Smooth muscle cell (in vitro differentiated cells): Measurements from ENCODE around the gene TBC1D16. TPM values are rescaled to one million over a fixed set of nuclear protein-coding genes. Genes with fewer than 3 reads are reported as not detected.

Experiments used
- DNase-seq: peaks from one replicate; lab custom pipeline; 2025; ENCODE audit not compliant: unreplicated experiment; lab: John Stamatoyannopoulos, UW
- H2AFZ ChIP-seq: fragments of 200-600 bp; sonication (generic); 2 replicates; pipeline ENCODE4 v1.6.0; 2016; ENCODE audit warnings: antibody characterized with exemption, low read depth, mild to moderate bottlenecking
- H3F3A ChIP-seq: fragments of 200-600 bp; sonication (generic); 2 replicates; pipeline ENCODE4 v1.6.0; 2017; ENCODE audit warnings: antibody characterized with exemption, low read depth
- H3K27ac ChIP-seq: fragments of 200-600 bp; sonication (generic); 2 replicates; pipeline ENCODE4 v1.5.1; 2016; ENCODE audit warnings: low read depth, mild to moderate bottlenecking
- H3K27me3 ChIP-seq: fragments of 200-600 bp; sonication (generic); 2 replicates; pipeline ENCODE4 v1.6.1; 2016; ENCODE audit warnings: low read depth, mild to moderate bottlenecking
- H3K36me3 ChIP-seq: fragments of 200-600 bp; sonication (generic); 2 replicates; pipeline ENCODE4 v1.5.1; 2016; ENCODE audit warnings: low read depth
- H3K4me1 ChIP-seq: fragments of 200-600 bp; sonication (generic); 2 replicates; pipeline ENCODE4 v1.5.1; 2016; ENCODE audit warnings: low read depth
- H3K4me2 ChIP-seq: fragments of 200-600 bp; sonication (generic); 2 replicates; pipeline ENCODE4 v1.6.0; 2016; ENCODE audit warnings: mild to moderate bottlenecking
- H3K4me3 ChIP-seq: fragments of 200-600 bp; sonication (generic); 2 replicates; pipeline ENCODE4 v1.5.1; 2016; ENCODE audit warnings: mild to moderate bottlenecking
- H3K79me2 ChIP-seq: fragments of 200-600 bp; sonication (generic); 2 replicates; pipeline ENCODE4 v1.6.0; 2016; ENCODE audit warnings: low read depth, mild to moderate bottlenecking
- H3K9ac ChIP-seq: fragments of 200-600 bp; sonication (generic); 2 replicates; pipeline ENCODE4 v1.6.0; 2016; ENCODE audit warnings: low read depth
- H3K9me3 ChIP-seq: fragments of 200-600 bp; sonication (generic); replicated peaks from 2 replicates; pipeline ENCODE4 v1.5.1; 2016; ENCODE audit warnings: low read depth
- H4K20me1 ChIP-seq: fragments of 200-600 bp; sonication (generic); 2 replicates; pipeline ENCODE4 v1.6.0; 2016; ENCODE audit warnings: low read depth
- CTCF ChIP-seq: fragments of 200-600 bp; sonication (generic); IDR thresholded peaks from 2 replicates; pipeline ENCODE4 v1.5.1; 2017; ENCODE audit warnings: borderline replicate concordance, mild to moderate bottlenecking, antibody characterized with exemption; ENCODE audit not compliant: insufficient read depth, poor library complexity, severe bottlenecking
- WGBS: methylation state at CpG from one replicate; pipeline ENCODE4 v1.1.7; 2016; ENCODE audit warnings: low lambda C conversion rate; 5-methylcytosine and 5-hydroxymethylcytosine counted together
- polyA plus RNA-seq: library from polyadenylated mRNA; unstranded; fragments of >200 nt; fragmentation: Nextera tagmentation; extraction: Ambion mirVana; gene quantifications from 2 replicates; pipeline ENCODE4 v1.2.1, GENCODE V29; 2016
- total RNA-seq: library from RNA; depleted of rRNA; stranded (reverse); fragments of >200 nt; gene quantifications from 2 replicates; pipeline ENCODE4 v1.2.3, GENCODE V29; 2014

TBC1D16 gene
- total and polyA plus RNA-seq, 2 experiments from 2014 or later, result 17.4 to 24.6 TPM

- Histone ChIP-seq H3K27ac (no peak overlapping the region), H3K79me2 (no peaks in the 10 kb centered on the region), H3K4me1 (no peaks in the 10 kb centered on the region), H3K36me3 (peaks cover 3% of the 10 kb centered on the region), H2AFZ (no peak overlapping the region), H3K9me3 (no peaks in the 10 kb centered on the region), H3K4me2 (no peak overlapping the region), H3K9ac (no peak overlapping the region), H3K27me3 (no peaks in the 10 kb centered on the region), H3K4me3 (no peak overlapping the region), H4K20me1 (no peaks in the 10 kb centered on the region), H3F3A (no peaks in the 10 kb centered on the region)
- no peak for TF ChIP-seq CTCF
- 69% methylated on average over 4 of the region's 4 CpGs for WGBS
- no peak for DNase-seq
These were observed 10.0 kb upstream of the TBC1D16 start for GRCh38 chr17:80045703-80046102.

DNA sequence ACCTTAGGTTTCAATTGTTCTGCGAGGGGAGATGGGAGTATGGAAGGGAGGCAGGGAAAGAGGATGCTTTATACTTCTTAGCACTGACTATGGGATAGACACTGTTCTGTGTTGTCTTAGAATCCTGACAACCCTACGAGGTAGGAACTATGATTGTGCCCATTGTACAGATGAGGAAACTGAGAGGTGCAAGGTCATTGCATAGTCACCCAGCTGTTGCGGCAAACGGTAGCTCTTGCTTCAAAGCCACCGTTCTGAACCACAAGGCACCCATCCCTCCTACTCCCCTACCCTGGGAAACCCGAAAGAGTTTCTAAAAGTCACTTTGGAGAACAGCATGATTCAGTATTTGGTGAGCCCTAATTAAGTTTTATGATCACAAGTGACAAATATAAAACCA is 8.3 kb upstream of the TBC1D16 start:
- Histone ChIP-seq H3K4me2 (no peak overlapping the region), H3K9me3 (no peaks in the 10 kb centered on the region), H2AFZ (no peak overlapping the region), H3F3A (no peaks in the 10 kb centered on the region), H3K36me3 (peaks cover 3% of the 10 kb centered on the region), H3K27ac (no peak overlapping the region), H3K9ac (no peak overlapping the region), H3K27me3 (no peaks in the 10 kb centered on the region), H3K79me2 (no peaks in the 10 kb centered on the region), H3K4me1 (no peaks in the 10 kb centered on the region), H3K4me3 (no peak overlapping the region), H4K20me1 (no peaks in the 10 kb centered on the region)
- TF ChIP-seq CTCF, result no peak
- DNase-seq, result no peak
- WGBS, result 99% methylated on average over 6 of the region's 6 CpGs

- peak; percentile 74 for DNase-seq
- H3K79me2 ChIP-seq, result peaks cover 30% of the 10 kb centered on the region
- WGBS, result 3% methylated on average over 37 of the region's 52 CpGs
These were observed 1.2 kb upstream of the TBC1D16 start for GRCh38 chr17:80036715-80037477.

More at GRCh38 chr17:80036715-80037477, 1.2 kb upstream of the TBC1D16 start:
- H3K4me2 ChIP-seq, result peak overlapping the region; percentile 99
- H3K4me3 ChIP-seq, result peak overlapping the region; percentile 73
- peak overlapping the region; percentile 99 for H3K9ac ChIP-seq
- peaks cover 30% of the 10 kb centered on the region for H4K20me1 ChIP-seq
- no peaks in the 10 kb centered on the region for H3F3A ChIP-seq
- H3K27ac ChIP-seq, result peak overlapping the region; percentile 99
- no peaks in the 10 kb centered on the region for H3K36me3 ChIP-seq
- no peaks in the 10 kb centered on the region for H3K9me3 ChIP-seq
- H3K27me3 ChIP-seq, result no peaks in the 10 kb centered on the region
- peak overlapping the region; percentile 75 for H2AFZ ChIP-seq
- peaks cover 4% of the 10 kb centered on the region for H3K4me1 ChIP-seq
- TF ChIP-seq CTCF, result no peak
